GM12865 (cell line): ENCODE results near the gene PPM1B.
"Not testable (repeated sequence)": the region's sequence is repeated elsewhere in the genome, so short reads cannot be mapped to it uniquely, and the experiment has no call there.

Experiments used
- DNase-seq: peaks from one replicate; pipeline ENCODE4 v3.0.0; 2010; ENCODE audit warnings: low read depth
- H3K4me3 ChIP-seq: 2 replicates; pipeline ENCODE4 v1.5.1; 2011; ENCODE audit warnings: mild to moderate bottlenecking, low read depth, low read length, control low read depth
- TF ChIP-seq, protein P1 (sequence below): IDR thresholded peaks from 2 replicates; pipeline ENCODE4 v1.5.1; 2011; ENCODE audit warnings: low read length, control low read depth, low read depth, inconsistent platforms; ENCODE audit not compliant: insufficient read depth; ENCODE audit errors: missing control alignments

PPM1B gene

DNA sequence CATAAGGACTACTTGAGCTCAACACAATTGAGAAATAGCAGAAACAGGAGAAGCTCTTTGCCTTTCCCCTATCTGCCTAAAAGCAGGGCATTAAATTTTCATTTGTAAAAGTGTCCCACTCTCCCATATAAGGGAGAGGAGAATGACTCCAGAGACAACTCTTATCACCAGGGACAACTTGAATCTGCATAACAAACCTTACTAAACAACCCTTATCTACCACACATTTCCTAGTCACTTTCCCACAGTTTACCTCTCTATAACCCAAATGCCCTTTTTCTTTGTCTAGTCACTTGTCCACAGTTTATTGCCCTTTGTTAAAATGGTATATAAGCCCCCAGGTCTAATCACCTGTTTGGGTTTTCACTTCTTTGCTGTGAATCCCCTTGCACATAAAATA is 37.5 kb upstream of the PPM1B start:
- TF ChIP-seq, protein P1, sequence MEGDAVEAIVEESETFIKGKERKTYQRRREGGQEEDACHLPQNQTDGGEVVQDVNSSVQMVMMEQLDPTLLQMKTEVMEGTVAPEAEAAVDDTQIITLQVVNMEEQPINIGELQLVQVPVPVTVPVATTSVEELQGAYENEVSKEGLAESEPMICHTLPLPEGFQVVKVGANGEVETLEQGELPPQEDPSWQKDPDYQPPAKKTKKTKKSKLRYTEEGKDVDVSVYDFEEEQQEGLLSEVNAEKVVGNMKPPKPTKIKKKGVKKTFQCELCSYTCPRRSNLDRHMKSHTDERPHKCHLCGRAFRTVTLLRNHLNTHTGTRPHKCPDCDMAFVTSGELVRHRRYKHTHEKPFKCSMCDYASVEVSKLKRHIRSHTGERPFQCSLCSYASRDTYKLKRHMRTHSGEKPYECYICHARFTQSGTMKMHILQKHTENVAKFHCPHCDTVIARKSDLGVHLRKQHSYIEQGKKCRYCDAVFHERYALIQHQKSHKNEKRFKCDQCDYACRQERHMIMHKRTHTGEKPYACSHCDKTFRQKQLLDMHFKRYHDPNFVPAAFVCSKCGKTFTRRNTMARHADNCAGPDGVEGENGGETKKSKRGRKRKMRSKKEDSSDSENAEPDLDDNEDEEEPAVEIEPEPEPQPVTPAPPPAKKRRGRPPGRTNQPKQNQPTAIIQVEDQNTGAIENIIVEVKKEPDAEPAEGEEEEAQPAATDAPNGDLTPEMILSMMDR, result no peak
- no peak overlapping the region for H3K4me3 ChIP-seq
- DNase-seq, result no peak

DNA sequence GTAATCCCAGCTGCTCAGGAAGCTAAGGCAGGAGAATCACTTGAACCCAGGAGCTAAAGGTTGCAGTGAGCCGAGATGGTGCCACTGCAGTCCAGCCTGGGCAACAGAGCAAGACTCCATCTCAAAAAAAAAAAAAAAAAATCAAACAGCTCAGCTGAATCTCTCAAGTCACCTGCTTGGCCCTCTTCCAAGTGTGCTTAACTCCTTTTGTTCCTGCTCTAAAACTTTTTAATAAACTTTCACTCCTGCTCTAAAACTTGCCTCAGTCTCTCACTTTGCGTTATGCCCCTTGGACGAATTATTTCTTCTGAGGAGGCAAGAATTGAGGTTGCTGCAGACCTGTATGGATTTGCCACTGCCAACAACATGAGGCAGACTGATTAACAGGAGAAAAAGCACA is 35.1 kb upstream of the PPM1B start:
- not testable (repeated sequence) for DNase-seq, H3K4me3 ChIP-seq

DNA sequence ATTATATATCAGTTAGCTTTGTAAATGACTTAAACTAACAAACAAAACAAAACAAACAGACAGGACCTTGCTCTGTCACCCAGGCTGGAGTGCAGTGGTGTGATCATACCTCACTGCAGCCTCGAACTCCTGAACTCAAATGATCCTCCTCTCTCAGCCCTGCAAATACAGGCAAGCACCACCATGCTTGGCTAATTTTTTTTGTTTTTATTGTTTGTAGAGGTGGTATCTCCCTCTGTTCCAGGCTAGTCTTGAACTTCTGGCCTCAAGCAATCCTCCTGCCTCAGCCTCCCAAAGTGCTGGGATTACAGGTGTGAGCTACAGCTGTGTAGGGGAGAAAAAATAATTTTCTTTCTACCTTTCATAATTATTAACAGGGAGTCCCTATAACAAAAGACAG is 33.8 kb upstream of the PPM1B start:
- H3K4me3 ChIP-seq, result no peak overlapping the region
- DNase-seq, result no peak
- TF ChIP-seq, protein P1, result no peak

DNA sequence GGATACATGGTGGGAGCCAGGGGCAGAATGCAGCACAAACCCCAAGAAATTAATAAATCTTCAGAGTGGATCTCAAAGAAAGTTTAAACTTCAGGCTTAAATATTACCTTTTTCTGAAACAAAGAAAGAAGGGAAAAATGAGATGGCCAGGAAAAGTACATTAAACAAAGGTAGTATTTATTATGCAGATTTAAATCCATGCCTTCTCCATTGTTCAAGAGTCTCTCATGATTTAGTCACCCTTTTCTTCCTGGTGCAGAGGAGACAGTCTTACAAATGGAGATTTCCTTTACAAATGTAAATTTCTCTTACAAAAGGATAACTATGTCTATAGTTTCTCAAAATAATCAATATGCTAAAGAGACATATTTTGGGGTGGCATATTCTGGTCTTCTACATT is 33.4 kb upstream of the PPM1B start:
- H3K4me3 ChIP-seq, result no peak overlapping the region
- no peak for DNase-seq
- TF ChIP-seq, protein P1, result no peak

DNA sequence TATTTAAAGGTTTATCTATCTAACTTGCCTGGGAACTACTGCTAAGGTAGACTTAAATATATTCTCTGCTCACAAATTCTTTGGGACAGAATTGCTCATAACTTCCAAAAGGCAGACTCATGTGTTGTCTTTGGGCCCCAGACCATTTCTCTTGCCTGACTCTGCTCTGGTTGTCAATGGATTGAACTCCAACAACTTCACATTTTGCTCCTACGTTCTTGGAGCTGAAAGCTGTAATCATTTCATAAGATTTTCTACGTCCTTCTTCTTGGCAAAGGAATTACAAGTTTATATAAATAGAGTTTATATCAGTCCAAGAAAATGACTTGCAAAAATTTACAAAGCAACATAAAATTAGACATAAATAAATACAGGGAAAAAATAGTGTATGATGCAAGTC is 32.9 kb upstream of the PPM1B start:
- no peak for DNase-seq
- H3K4me3 ChIP-seq, result no peak overlapping the region
- TF ChIP-seq, protein P1, result no peak

DNA sequence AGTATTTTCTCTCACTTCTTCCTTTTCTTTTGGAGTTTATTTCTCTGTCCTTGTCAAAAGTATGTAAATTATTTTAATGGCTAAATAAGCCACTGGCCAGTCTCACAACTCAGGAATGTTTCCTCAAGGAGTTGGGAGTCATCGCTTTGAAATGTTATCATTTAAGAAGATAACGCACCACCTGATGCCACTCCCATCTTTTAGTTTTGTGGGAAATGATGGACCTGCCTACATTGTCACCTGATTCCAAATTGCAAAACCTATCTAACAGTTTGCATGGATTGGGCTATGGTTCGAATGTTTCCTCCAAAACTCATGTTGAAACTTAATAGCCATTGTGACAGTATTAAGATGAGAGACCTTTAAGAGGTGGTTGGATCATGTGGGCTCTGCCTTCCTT is 32.4 kb upstream of the PPM1B start:
- no peak overlapping the region for H3K4me3 ChIP-seq
- no peak for DNase-seq
- TF ChIP-seq, protein P1, result no peak

DNA sequence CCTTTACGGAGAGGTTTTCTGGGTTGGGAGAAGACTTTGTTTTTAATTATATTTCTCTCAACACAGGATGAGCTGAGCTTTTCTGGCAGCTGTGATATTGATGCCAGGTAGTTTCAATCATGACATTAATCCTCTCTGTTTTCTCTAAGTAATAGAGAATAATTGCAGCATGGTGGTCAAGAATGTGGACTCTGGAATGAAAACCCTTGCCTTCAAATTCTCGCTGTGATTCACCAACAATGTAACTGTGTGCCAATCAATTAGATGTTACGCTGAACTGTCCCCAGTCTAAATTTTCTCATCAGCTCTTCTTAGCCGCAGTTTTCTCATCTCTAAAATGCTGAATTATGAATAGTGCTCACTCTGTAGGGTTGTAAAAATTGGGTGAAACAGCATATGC is 31.6 kb upstream of the PPM1B start:
- TF ChIP-seq, protein P1, result no peak
- no peak overlapping the region for H3K4me3 ChIP-seq
- DNase-seq, result no peak

DNA sequence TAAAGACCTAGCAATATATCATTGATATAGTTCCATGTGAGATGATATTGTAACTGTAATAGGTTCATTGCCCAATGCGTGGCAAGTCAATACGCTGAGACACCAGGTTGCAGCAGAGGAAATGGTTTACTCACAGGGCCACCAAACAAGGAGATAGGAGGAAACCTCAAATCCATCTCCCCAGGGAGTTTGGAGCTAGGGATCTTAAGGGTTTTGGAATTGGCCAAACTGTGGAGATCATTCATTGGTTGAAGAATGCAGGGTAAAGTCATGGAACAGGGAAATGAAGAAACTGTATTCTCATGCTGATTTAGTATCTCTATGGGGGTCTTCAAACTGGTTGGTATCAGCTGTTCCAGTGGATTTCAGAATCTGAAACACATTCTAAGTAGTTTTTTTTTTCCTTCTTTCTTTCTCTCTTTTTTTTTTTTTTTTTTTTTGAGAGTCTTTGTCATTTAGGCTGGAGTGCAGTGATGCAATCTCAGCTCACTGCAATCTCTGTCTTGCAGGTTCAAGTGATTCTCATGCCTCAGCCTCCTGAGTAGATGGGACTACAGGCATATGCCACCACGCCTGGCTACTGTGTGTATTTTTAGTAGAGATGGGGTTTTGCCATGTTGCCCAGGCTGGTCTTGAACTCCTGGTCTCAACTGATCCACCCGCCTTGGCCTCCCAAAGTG is 30.7 kb upstream of the PPM1B start:
- TF ChIP-seq, protein P1, result no peak
- DNase-seq, result no peak
- no peak overlapping the region for H3K4me3 ChIP-seq
